HepG2 (cell line): ENCODE measurements around the gene C5. TPM values are rescaled to one million over a fixed set of nuclear protein-coding genes. Genes with fewer than 3 reads are reported as not detected.

ENCODE experiments used
- ATAC-seq: fragments of 200-7000 bp; cut with Tn5 transposase; 3 replicates; pipeline ENCODE4 v1.9.1; 2020; ENCODE audit warnings: mild to moderate bottlenecking, moderate library complexity
- BruUV-seq: library from RNA; stranded (reverse); fragments of 400-500 nt; replicated peaks from 2 replicates; lab custom pipeline; 2021; lab: Mats Ljungman, UMichigan
- CTCF ChIA-PET: fragments of 300-600 bp; formaldehyde crosslinking; extraction: SDS; loops from one replicate; lab custom pipeline; 2021; ENCODE audit warnings: low total read pairs, inconsistent platforms, low intra/inter-chr PET ratio; lab: Yijun Ruan, JAX
- POLR2A ChIA-PET: fragments of 350-600 bp; sonication (Branson Sonifier 250); formaldehyde crosslinking; loops from one replicate; lab custom pipeline; 2020; ENCODE audit warnings: antibody characterized with exemption, inconsistent platforms; lab: Yijun Ruan, JAX
- DNase-seq: peaks from one replicate; pipeline ENCODE4 v3.0.0-alpha.2; 2015; ENCODE audit warnings: low spot score
- FAIRE-seq: peaks from 3 replicates; lab custom pipeline; 2011; peaks lifted over from hg19 to GRCh38; lab: Jason Lieb, UNC
- H2AFZ ChIP-seq: one replicate; pipeline ENCODE4 v1.6.1; 2011; ENCODE audit warnings: low read length, inconsistent platforms
- H3K27ac ChIP-seq: fragments of 300-600 bp; 3 replicates; pipeline ENCODE4 v1.8.0; 2011; ENCODE audit warnings: mixed run types, mild to moderate bottlenecking, mixed read lengths, low read length, inconsistent platforms; ENCODE audit not compliant: insufficient read depth; ENCODE audit errors: extremely low read length
- H3K27me3 ChIP-seq, 2 experiments: fragments of 200-600 bp in 1 of 2; 2 replicates in 1 of 2; 3 replicates in 1 of 2; pipeline versions ENCODE4 v1.6.0 to v1.8.0; 2011; ENCODE audit warnings: low read length in 2 of 2, mild to moderate bottlenecking in 2 of 2, moderate library complexity in 2 of 2, inconsistent platforms in 1 of 2; ENCODE audit not compliant: insufficient read depth in 2 of 2, control insufficient read depth in 1 of 2
- H3K36me3 ChIP-seq, 2 experiments: fragments of 200-600 bp in 1 of 2; replicated peaks in 1 of 2; 2 replicates in 1 of 2; 3 replicates in 1 of 2; pipeline versions ENCODE4 v1.5.1 to v1.8.0; 2011; ENCODE audit warnings: low read length in 2 of 2, inconsistent platforms in 1 of 2; ENCODE audit not compliant: insufficient read depth in 2 of 2, control insufficient read depth in 1 of 2
- H3K4me1 ChIP-seq: 2 replicates; pipeline ENCODE4 v1.5.1; 2012; ENCODE audit warnings: low read length, inconsistent platforms; ENCODE audit not compliant: insufficient read depth
- H3K4me2 ChIP-seq: 2 replicates; pipeline ENCODE4 v1.6.0; 2011; ENCODE audit warnings: low read depth, low read length, inconsistent platforms
- H3K4me3 ChIP-seq, 3 experiments: fragments of 200-600 bp in 1 of 3; sonication (generic), shearing (Covaris generic) in 1 of 3; replicated peaks in 1 of 3; 2 replicates each; pipeline ENCODE4 v1.5.1; 2011 to 2016; ENCODE audit warnings: low read length in 3 of 3, inconsistent platforms in 2 of 3, low read depth in 2 of 3, mild to moderate bottlenecking in 2 of 3, control low read depth in 1 of 3, mixed read lengths in 1 of 3; ENCODE audit not compliant: insufficient read depth in 1 of 3
- H3K79me2 ChIP-seq: one replicate; pipeline ENCODE4 v1.6.1; 2011; ENCODE audit warnings: low read length, inconsistent platforms; ENCODE audit not compliant: insufficient read depth
- H3K9ac ChIP-seq: 2 replicates; pipeline ENCODE4 v1.6.0; 2011; ENCODE audit warnings: mild to moderate bottlenecking, low read depth, low read length, inconsistent platforms; ENCODE audit not compliant: insufficient read depth
- H3K9me3 ChIP-seq: 2 replicates; pipeline ENCODE4 v1.5.1; 2012; ENCODE audit warnings: mild to moderate bottlenecking, low read length
- H4K20me1 ChIP-seq: 2 replicates; pipeline ENCODE4 v1.6.0; 2011; ENCODE audit warnings: inconsistent platforms, mild to moderate bottlenecking, low read length, moderate library complexity; ENCODE audit not compliant: insufficient read depth
- AHR ChIP-seq: IDR thresholded peaks from 2 replicates; pipeline ENCODE4 v1.6.1; 2018; ENCODE audit warnings: missing genetic modification reagents, missing compliant biosample characterization
- AKAP8 ChIP-seq: sonication (generic); formaldehyde crosslinking; IDR thresholded peaks from 2 replicates; pipeline ENCODE4 v1.5.1; 2020; ENCODE audit warnings: mild to moderate bottlenecking, missing genetic modification reagents
- ATF7-NPFF ChIP-seq: sonication (generic); formaldehyde crosslinking; IDR thresholded peaks from 2 replicates; pipeline ENCODE4 v1.8.1; 2023; ENCODE audit warnings: mild to moderate bottlenecking, low read depth, missing genetic modification reagents, moderate library complexity
- ATM ChIP-seq: fragments of 450-650 bp; IDR thresholded peaks from 2 replicates; pipeline ENCODE4 v1.7.1; 2017; ENCODE audit warnings: mild to moderate bottlenecking, borderline replicate concordance
- GATAD1 ChIP-seq: IDR thresholded peaks from 2 replicates; pipeline ENCODE4 v1.6.1; 2016; ENCODE audit warnings: missing genetic modification reagents, missing compliant biosample characterization
- KLF12 ChIP-seq: sonication (generic); formaldehyde crosslinking; IDR thresholded peaks from 2 replicates; pipeline ENCODE4 v1.4.0; 2020; ENCODE audit warnings: missing genetic modification reagents, borderline replicate concordance
- KMT2A ChIP-seq: sonication (generic); formaldehyde crosslinking; IDR thresholded peaks from 2 replicates; pipeline ENCODE4 v1.4.0; 2020; ENCODE audit warnings: missing genetic modification reagents
- NKX3-1 ChIP-seq: sonication (generic); formaldehyde crosslinking; IDR thresholded peaks from 2 replicates; pipeline ENCODE4 v1.5.0; 2020; ENCODE audit warnings: missing genetic modification reagents
- WIZ ChIP-seq: sonication (generic); formaldehyde crosslinking; IDR thresholded peaks from 2 replicates; pipeline ENCODE4 v1.5.1; 2020; ENCODE audit warnings: mild to moderate bottlenecking, missing genetic modification reagents
- ZNF121 ChIP-seq: sonication (generic); formaldehyde crosslinking; IDR thresholded peaks from 2 replicates; pipeline ENCODE4 v1.5.0; 2020; ENCODE audit warnings: mild to moderate bottlenecking, missing genetic modification reagents
- WGBS: methylation state at CpG from one replicate; pipeline ENCODE4 v1.1.6; 2017; ENCODE audit warnings: low lambda C conversion rate; 5-methylcytosine and 5-hydroxymethylcytosine counted together
- in situ Hi-C: cut with HindIII; loops from 2 replicates; pipeline ENCODE4 v1.10.0; 2017; ENCODE audit warnings: low pct_unique_long_range_greater_than_20kb; ENCODE audit not compliant: extremely low pct_ligation_motif_present
- intact Hi-C: fragments of 100-400 bp; cut with micrococcal nuclease; formaldehyde crosslinking; loops from one replicate; pipeline ENCODE4 v1.10.0; 2022; ENCODE audit not compliant: unreplicated experiment
- polyA plus RNA-seq, 8 experiments: library from polyadenylated mRNA; depleted of rRNA in 3 of 8; stranded (reverse) in 7 of 8; unstranded in 1 of 8; fragments of >200 nt; fragmentation: Illumina TruSeq in 4 of 8; extraction: Trizol in 4 of 8; gene quantifications; 2 replicates each; pipeline versions ENCODE4 v1.2.1 to v1.2.3, GENCODE V29; 2011 to 2016; ENCODE audit warnings: low read depth in 4 of 8, missing spikeins in 1 of 8, mixed read lengths in 1 of 8; ENCODE audit not compliant: insufficient read depth in 1 of 8
- total RNA-seq, 5 experiments: library from RNA; depleted of rRNA; stranded (reverse); fragments of >200 nt; fragmentation: Illumina TruSeq; extraction: Trizol; gene quantifications; 2 replicates each; pipeline ENCODE4 v1.2.3, GENCODE V29; 2016; ENCODE audit warnings: low read depth in 1 of 5
- TF ChIP-seq, protein P1 (sequence below): sonication (generic); formaldehyde crosslinking; IDR thresholded peaks from 2 replicates; pipeline ENCODE4 v1.5.1; 2020; ENCODE audit warnings: mild to moderate bottlenecking, missing genetic modification reagents, borderline replicate concordance
- TF ChIP-seq, protein P2 (sequence below): sonication (generic); formaldehyde crosslinking; IDR thresholded peaks from 2 replicates; pipeline ENCODE4 v1.4.0; 2020; ENCODE audit warnings: low read depth, mild to moderate bottlenecking, missing genetic modification reagents
- TF ChIP-seq, protein P3 (sequence below): sonication (generic); formaldehyde crosslinking; IDR thresholded peaks from 2 replicates; pipeline ENCODE4 v1.4.0; 2020; ENCODE audit warnings: mild to moderate bottlenecking, missing genetic modification reagents

The C5 gene
- total and polyA plus RNA-seq, 2 of the 13 experiments (the other 11 are each of a cell fraction or from before 2014, with no cell fraction given) = 57.6 to 192 TPM

DNA sequence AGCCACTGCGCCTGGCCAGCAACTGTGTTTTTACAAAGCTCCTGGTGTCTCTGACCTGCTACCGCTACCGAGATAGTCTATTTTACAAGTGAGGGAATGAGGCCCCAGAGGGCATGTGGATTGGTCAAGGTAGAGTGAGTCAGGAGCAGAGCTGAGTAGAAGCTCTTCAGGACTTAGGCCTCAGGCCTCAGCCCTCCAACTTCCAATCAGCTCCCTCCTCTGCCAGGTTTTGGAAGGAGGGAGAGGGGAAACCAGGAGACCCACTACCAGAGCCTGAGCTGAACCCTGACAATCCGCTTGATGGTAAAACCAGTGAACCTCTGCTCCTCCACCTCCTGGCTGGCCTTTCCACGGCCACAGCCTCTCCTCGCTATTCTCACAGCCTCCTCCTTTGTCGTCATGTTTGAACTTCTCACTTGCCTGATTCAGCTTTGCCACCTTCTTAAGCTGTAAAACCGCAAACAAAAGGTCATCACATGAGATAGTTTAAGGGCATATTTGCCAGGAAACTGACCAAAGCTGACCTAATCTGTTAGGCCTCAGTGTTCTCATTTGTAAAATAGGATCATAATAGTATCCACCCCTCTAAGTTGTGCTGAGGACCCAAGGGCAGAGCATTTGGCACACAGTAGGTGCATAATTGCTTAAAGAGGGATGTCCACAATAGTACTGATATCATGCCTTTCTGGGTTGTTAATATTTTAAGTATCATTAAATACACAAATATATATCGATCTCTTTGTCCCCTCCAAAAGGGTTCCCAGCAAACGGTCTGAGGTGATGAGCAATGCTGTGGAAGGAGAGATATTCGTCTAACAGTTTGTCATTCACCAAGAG, 125.2 kb downstream of the C5 start:
- H3K9ac ChIP-seq = no peak overlapping the region
- H3K4me2 ChIP-seq = no peak overlapping the region
- H3K4me1 ChIP-seq = peaks cover 32% of the 10 kb centered on the region
- no peak for DNase-seq
- H3K4me3 ChIP-seq = no peak overlapping the region
- ChIA-PET CTCF (no interaction called here), POLR2A (no interaction called here)
- no peak overlapping the region for H3K27ac ChIP-seq
- no peaks in the 10 kb centered on the region for H3K9me3 ChIP-seq
- H4K20me1 ChIP-seq = no peaks in the 10 kb centered on the region
- no peak overlapping the region for H2AFZ ChIP-seq
- FAIRE-seq = no peak
- ATAC-seq = no peak
- WGBS = 40% methylated on average over 11 of the region's 11 CpGs
- H3K27me3 ChIP-seq = peaks cover 2 to 17% of the 10 kb centered on the region in 2 experiments; a peak in 2 of 5 replicates
- H3K79me2 ChIP-seq = no peaks in the 10 kb centered on the region
- intact Hi-C loops (loop anchor here (5.0 kb wide), 1 partner anchor 33 kb away; no protein-coding TSS in a partner anchor), in situ Hi-C loops (no loop called here)
- BruUV-seq = no TSS peak
- H3K36me3 ChIP-seq = no peaks in the 10 kb centered on the region
- TF ChIP-seq GATAD1 (CRISPR knock-in tag) = no peak
- no peak for TF ChIP-seq AKAP8 (CRISPR knock-in tag)
- TF ChIP-seq ZNF121 = no peak
- no peak for TF ChIP-seq ATM
- TF ChIP-seq, protein P1, sequence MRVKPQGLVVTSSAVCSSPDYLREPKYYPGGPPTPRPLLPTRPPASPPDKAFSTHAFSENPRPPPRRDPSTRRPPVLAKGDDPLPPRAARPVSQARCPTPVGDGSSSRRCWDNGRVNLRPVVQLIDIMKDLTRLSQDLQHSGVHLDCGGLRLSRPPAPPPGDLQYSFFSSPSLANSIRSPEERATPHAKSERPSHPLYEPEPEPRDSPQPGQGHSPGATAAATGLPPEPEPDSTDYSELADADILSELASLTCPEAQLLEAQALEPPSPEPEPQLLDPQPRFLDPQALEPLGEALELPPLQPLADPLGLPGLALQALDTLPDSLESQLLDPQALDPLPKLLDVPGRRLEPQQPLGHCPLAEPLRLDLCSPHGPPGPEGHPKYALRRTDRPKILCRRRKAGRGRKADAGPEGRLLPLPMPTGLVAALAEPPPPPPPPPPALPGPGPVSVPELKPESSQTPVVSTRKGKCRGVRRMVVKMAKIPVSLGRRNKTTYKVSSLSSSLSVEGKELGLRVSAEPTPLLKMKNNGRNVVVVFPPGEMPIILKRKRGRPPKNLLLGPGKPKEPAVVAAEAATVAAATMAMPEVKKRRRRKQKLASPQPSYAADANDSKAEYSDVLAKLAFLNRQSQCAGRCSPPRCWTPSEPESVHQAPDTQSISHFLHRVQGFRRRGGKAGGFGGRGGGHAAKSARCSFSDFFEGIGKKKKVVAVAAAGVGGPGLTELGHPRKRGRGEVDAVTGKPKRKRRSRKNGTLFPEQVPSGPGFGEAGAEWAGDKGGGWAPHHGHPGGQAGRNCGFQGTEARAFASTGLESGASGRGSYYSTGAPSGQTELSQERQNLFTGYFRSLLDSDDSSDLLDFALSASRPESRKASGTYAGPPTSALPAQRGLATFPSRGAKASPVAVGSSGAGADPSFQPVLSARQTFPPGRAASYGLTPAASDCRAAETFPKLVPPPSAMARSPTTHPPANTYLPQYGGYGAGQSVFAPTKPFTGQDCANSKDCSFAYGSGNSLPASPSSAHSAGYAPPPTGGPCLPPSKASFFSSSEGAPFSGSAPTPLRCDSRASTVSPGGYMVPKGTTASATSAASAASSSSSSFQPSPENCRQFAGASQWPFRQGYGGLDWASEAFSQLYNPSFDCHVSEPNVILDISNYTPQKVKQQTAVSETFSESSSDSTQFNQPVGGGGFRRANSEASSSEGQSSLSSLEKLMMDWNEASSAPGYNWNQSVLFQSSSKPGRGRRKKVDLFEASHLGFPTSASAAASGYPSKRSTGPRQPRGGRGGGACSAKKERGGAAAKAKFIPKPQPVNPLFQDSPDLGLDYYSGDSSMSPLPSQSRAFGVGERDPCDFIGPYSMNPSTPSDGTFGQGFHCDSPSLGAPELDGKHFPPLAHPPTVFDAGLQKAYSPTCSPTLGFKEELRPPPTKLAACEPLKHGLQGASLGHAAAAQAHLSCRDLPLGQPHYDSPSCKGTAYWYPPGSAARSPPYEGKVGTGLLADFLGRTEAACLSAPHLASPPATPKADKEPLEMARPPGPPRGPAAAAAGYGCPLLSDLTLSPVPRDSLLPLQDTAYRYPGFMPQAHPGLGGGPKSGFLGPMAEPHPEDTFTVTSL (CRISPR knock-in tag) = no peak
- TF ChIP-seq, protein P2, sequence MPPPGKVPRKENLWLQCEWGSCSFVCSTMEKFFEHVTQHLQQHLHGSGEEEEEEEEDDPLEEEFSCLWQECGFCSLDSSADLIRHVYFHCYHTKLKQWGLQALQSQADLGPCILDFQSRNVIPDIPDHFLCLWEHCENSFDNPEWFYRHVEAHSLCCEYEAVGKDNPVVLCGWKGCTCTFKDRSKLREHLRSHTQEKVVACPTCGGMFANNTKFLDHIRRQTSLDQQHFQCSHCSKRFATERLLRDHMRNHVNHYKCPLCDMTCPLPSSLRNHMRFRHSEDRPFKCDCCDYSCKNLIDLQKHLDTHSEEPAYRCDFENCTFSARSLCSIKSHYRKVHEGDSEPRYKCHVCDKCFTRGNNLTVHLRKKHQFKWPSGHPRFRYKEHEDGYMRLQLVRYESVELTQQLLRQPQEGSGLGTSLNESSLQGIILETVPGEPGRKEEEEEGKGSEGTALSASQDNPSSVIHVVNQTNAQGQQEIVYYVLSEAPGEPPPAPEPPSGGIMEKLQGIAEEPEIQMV (CRISPR knock-in tag) = no peak
- TF ChIP-seq, protein P3, sequence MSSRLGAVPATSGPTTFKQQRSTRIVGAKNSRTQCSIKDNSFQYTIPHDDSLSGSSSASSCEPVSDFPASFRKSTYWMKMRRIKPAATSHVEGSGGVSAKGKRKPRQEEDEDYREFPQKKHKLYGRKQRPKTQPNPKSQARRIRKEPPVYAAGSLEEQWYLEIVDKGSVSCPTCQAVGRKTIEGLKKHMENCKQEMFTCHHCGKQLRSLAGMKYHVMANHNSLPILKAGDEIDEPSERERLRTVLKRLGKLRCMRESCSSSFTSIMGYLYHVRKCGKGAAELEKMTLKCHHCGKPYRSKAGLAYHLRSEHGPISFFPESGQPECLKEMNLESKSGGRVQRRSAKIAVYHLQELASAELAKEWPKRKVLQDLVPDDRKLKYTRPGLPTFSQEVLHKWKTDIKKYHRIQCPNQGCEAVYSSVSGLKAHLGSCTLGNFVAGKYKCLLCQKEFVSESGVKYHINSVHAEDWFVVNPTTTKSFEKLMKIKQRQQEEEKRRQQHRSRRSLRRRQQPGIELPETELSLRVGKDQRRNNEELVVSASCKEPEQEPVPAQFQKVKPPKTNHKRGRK (CRISPR knock-in tag) = no peak
- TF ChIP-seq KLF12 (CRISPR knock-in tag) = no peak
- TF ChIP-seq AHR = no peak
- TF ChIP-seq ATF7-NPFF (CRISPR knock-in tag) = no peak
- no peak for TF ChIP-seq NKX3-1 (CRISPR knock-in tag)
- TF ChIP-seq WIZ (CRISPR knock-in tag) = no peak
- no peak for TF ChIP-seq KMT2A (CRISPR knock-in tag)
